Neural progenitor cell (in vitro differentiated cells): ENCODE data around the gene PRRT2. TPM values are rescaled to one million over a fixed set of nuclear protein-coding genes. Genes with fewer than 3 reads are reported as not detected.

Source experiments
- DNase-seq: peaks from one replicate; pipeline ENCODE4 v3.0.0-alpha.2; 2016; ENCODE audit warnings: low spot score
- H2AFZ ChIP-seq: fragments of 200-600 bp; sonication (generic); replicated peaks from 2 replicates; pipeline ENCODE4 v1.6.1; 2016; ENCODE audit warnings: antibody characterized with exemption
- H3F3A ChIP-seq: fragments of 200-600 bp; sonication (generic); 2 replicates; pipeline ENCODE4 v1.6.1; 2016; ENCODE audit warnings: antibody characterized with exemption, low read depth
- H3K27ac ChIP-seq: fragments of 200-600 bp; sonication (generic); 2 replicates; pipeline ENCODE4 v1.5.1; 2016; ENCODE audit warnings: mild to moderate bottlenecking
- H3K27me3 ChIP-seq: fragments of 200-600 bp; sonication (generic); 2 replicates; pipeline ENCODE4 v1.6.1; 2016; ENCODE audit warnings: mild to moderate bottlenecking, moderate library complexity
- H3K36me3 ChIP-seq: fragments of 200-600 bp; sonication (generic); 2 replicates; pipeline ENCODE4 v1.5.1; 2016
- H3K4me1 ChIP-seq: fragments of 200-600 bp; sonication (generic); 2 replicates; pipeline ENCODE4 v1.6.1; 2016; ENCODE audit warnings: mixed run types
- H3K4me2 ChIP-seq: fragments of 200-600 bp; sonication (generic); 2 replicates; pipeline ENCODE4 v1.6.1; 2016
- H3K4me3 ChIP-seq: fragments of 200-600 bp; sonication (generic); 2 replicates; pipeline ENCODE4 v1.5.1; 2016
- H3K79me2 ChIP-seq: fragments of 200-600 bp; sonication (generic); 2 replicates; pipeline ENCODE4 v1.6.1; 2016; ENCODE audit warnings: low read depth
- H3K9ac ChIP-seq: fragments of 200-600 bp; sonication (generic); 2 replicates; pipeline ENCODE4 v1.6.1; 2016
- H3K9me3 ChIP-seq: fragments of 200-600 bp; sonication (generic); 2 replicates; pipeline ENCODE4 v1.5.1; 2016; ENCODE audit warnings: low read depth
- H4K20me1 ChIP-seq: fragments of 200-600 bp; sonication (generic); 2 replicates; pipeline ENCODE4 v1.6.1; 2016; ENCODE audit warnings: low read depth
- H3K27ac Mint-ChIP-seq: 3 replicates; pipeline ENCODE4 v1.8.0; 2021; ENCODE audit warnings: mixed read lengths
- H3K27me3 Mint-ChIP-seq: 2 replicates; pipeline ENCODE4 v1.8.0; 2022; ENCODE audit warnings: low read depth, mild to moderate bottlenecking, inconsistent platforms, moderate library complexity, mixed read lengths; ENCODE audit not compliant: insufficient read depth
- H3K36me3 Mint-ChIP-seq: 3 replicates; pipeline ENCODE4 v1.8.0; 2021; ENCODE audit warnings: mixed read lengths
- H3K4me1 Mint-ChIP-seq: 3 replicates; pipeline ENCODE4 v1.8.0; 2021; ENCODE audit warnings: mixed read lengths
- H3K4me3 Mint-ChIP-seq: 3 replicates; pipeline ENCODE4 v1.8.0; 2021; ENCODE audit warnings: mild to moderate bottlenecking, moderate library complexity, mixed read lengths
- H3K9me3 Mint-ChIP-seq: 3 replicates; pipeline ENCODE4 v1.8.0; 2020; ENCODE audit warnings: mixed read lengths
- CTCF ChIP-seq: fragments of 200-600 bp; sonication (generic); IDR thresholded peaks from 2 replicates; pipeline ENCODE4 v1.5.1; 2017; ENCODE audit warnings: antibody characterized with exemption, mild to moderate bottlenecking
- EZH2 ChIP-seq: fragments of 200-600 bp; sonication (generic); IDR thresholded peaks from 2 replicates; pipeline ENCODE4 v1.6.1; 2017; ENCODE audit warnings: antibody characterized with exemption, mild to moderate bottlenecking, moderate library complexity
- EZH2phosphoT487 ChIP-seq: fragments of 200-600 bp; sonication (generic); IDR thresholded peaks from 2 replicates; pipeline ENCODE4 v1.6.1; 2017; ENCODE audit warnings: antibody characterized with exemption
- total RNA-seq: library from RNA; depleted of rRNA; stranded (reverse); fragments of >200 nt; gene quantifications from 2 replicates; pipeline ENCODE4 v1.2.3, GENCODE V29; 2015; ENCODE audit warnings: low replicate concordance

Gene PRRT2
- total RNA-seq, 1 donor from 2014 or later, result 23.5 TPM

- no peak for TF ChIP-seq CTCF
- no peak for TF ChIP-seq EZH2
- TF ChIP-seq EZH2phosphoT487, result no peak
- Histone ChIP-seq H4K20me1 (peaks cover 3% of the 10 kb centered on the region), H3K27ac (peak overlapping the region; percentile 8), H3K27me3 (no peaks in the 10 kb centered on the region), H3K79me2 (no peaks in the 10 kb centered on the region), H3K4me3 (no peak overlapping the region), H3K4me1 (peaks cover 14% of the 10 kb centered on the region), H3K4me2 (no peak overlapping the region), H3K9me3 (no peaks in the 10 kb centered on the region), H3K9ac (no peak overlapping the region), H2AFZ (no peak overlapping the region), H3K36me3 (no peaks in the 10 kb centered on the region), H3F3A (peaks cover 43% of the 10 kb centered on the region)
- H3K4me3 Mint-ChIP-seq, result no peak overlapping the region
- no peaks in the 10 kb centered on the region for H3K36me3 Mint-ChIP-seq
- H3K9me3 Mint-ChIP-seq, result no peaks in the 10 kb centered on the region
- H3K27ac Mint-ChIP-seq, result peak overlapping the region; percentile 43
- peaks cover 12% of the 10 kb centered on the region for H3K27me3 Mint-ChIP-seq
- peak; percentile 41 for DNase-seq
- H3K4me1 Mint-ChIP-seq, result peaks cover 21% of the 10 kb centered on the region
Observed at GRCh38 chr16:29825145-29826044, 13.4 kb downstream of the PRRT2 start.

- Histone ChIP-seq H4K20me1 (no peaks in the 10 kb centered on the region), H3K4me3 (no peak overlapping the region), H2AFZ (no peak overlapping the region), H3K9ac (no peak overlapping the region), H3K4me2 (no peak overlapping the region), H3K4me1 (peaks cover 14% of the 10 kb centered on the region), H3K36me3 (no peaks in the 10 kb centered on the region), H3F3A (peaks cover 35% of the 10 kb centered on the region), H3K9me3 (no peaks in the 10 kb centered on the region), H3K27me3 (no peaks in the 10 kb centered on the region), H3K27ac (no peak overlapping the region), H3K79me2 (no peaks in the 10 kb centered on the region)
- H3K27me3 Mint-ChIP-seq, result peaks cover 12% of the 10 kb centered on the region
- peaks cover 16% of the 10 kb centered on the region for H3K4me1 Mint-ChIP-seq
- TF ChIP-seq EZH2 (no peak), CTCF (no peak), EZH2phosphoT487 (no peak)
- no peak overlapping the region for H3K4me3 Mint-ChIP-seq
- H3K9me3 Mint-ChIP-seq, result no peaks in the 10 kb centered on the region
- H3K27ac Mint-ChIP-seq, result no peak overlapping the region
- H3K36me3 Mint-ChIP-seq, result no peaks in the 10 kb centered on the region
- DNase-seq, result no peak
Observed at GRCh38 chr16:29826342-29826695, 14.3 kb downstream of the PRRT2 start.

GRCh38 chr16:29830774-29831173 lies 18.8 kb downstream of the PRRT2 start:
- Histone ChIP-seq H3K79me2 (no peaks in the 10 kb centered on the region), H3K36me3 (no peaks in the 10 kb centered on the region), H3K4me1 (peaks cover 4% of the 10 kb centered on the region), H3K27ac (no peak overlapping the region), H3K9ac (no peak overlapping the region), H3K27me3 (no peaks in the 10 kb centered on the region), H4K20me1 (no peaks in the 10 kb centered on the region), H3F3A (peaks cover 4% of the 10 kb centered on the region), H3K4me2 (no peak overlapping the region), H3K4me3 (no peak overlapping the region), H2AFZ (no peak overlapping the region), H3K9me3 (no peaks in the 10 kb centered on the region)
- peak overlapping the region; percentile 18 for H3K4me3 Mint-ChIP-seq
- H3K27ac Mint-ChIP-seq, result no peak overlapping the region
- TF ChIP-seq CTCF (no peak), EZH2 (no peak), EZH2phosphoT487 (no peak)
- peaks cover 6% of the 10 kb centered on the region for H3K4me1 Mint-ChIP-seq
- no peaks in the 10 kb centered on the region for H3K9me3 Mint-ChIP-seq
- DNase-seq, result no peak
- peaks cover 5% of the 10 kb centered on the region for H3K27me3 Mint-ChIP-seq
- H3K36me3 Mint-ChIP-seq, result no peaks in the 10 kb centered on the region
